Gastroesophageal sphincter (tissue), 4 donors: Measurements from ENCODE around the gene NOP14. TPM values are rescaled to one million over a fixed set of nuclear protein-coding genes. Genes with fewer than 3 reads are reported as not detected.

Experiments used
- ATAC-seq: fragments of 150-250 bp; one replicate; pipeline ENCODE4 v1.9.1; 2016; ENCODE audit warnings: mild to moderate bottlenecking, moderate library complexity
- H3K27ac ChIP-seq, 4 donors: fragments of 200-600 bp; sonication (generic) in 3 of 4; 1 replicate in 3 of 4; 2 replicates in 1 of 4; pipeline ENCODE4 v1.5.1; 2016 to 2019
- H3K27me3 ChIP-seq: fragments of 200-600 bp; sonication (generic); one replicate; pipeline ENCODE4 v1.5.1; 2019
- H3K36me3 ChIP-seq, 2 donors: fragments of 200-600 bp; sonication (generic); one replicate each; pipeline ENCODE4 v1.5.1; 2019; ENCODE audit warnings: control low read depth in 1 of 2
- H3K4me1 ChIP-seq, 3 donors: fragments of 200-600 bp; sonication (generic); 1 replicate in 2 of 3; 2 replicates in 1 of 3; pipeline ENCODE4 v1.5.1; 2016 to 2019; ENCODE audit warnings: control low read depth in 2 of 3
- H3K4me3 ChIP-seq, 2 donors: fragments of 200-600 bp; sonication (generic); one replicate each; pipeline ENCODE4 v1.5.1; 2019; ENCODE audit warnings: mild to moderate bottlenecking in 1 of 2, moderate library complexity in 1 of 2
- H3K9me3 ChIP-seq, 3 donors: fragments of 200-600 bp; sonication (generic); one replicate each; pipeline ENCODE4 v1.5.1; 2017 to 2019; ENCODE audit warnings: control low read depth in 2 of 3
- EP300 ChIP-seq: sonication (generic); formaldehyde crosslinking; IDR thresholded peaks from one replicate; pipeline ENCODE4 v1.6.1; 2017; ENCODE audit warnings: antibody characterized with exemption, mild to moderate bottlenecking
- POLR2A ChIP-seq, 2 donors: fragments of 450-650 bp; IDR thresholded peaks; one replicate each; pipeline ENCODE4 v1.6.1; 2017; ENCODE audit warnings: antibody characterized with exemption in 2 of 2, mild to moderate bottlenecking in 2 of 2, moderate library complexity in 1 of 2
- POLR2AphosphoS5 ChIP-seq: sonication (generic); formaldehyde crosslinking; IDR thresholded peaks from one replicate; pipeline ENCODE4 v1.6.1; 2017; ENCODE audit warnings: antibody characterized with exemption
- WGBS, 2 donors: methylation state at CpG; one replicate each; pipeline ENCODE4 v1.1.5; 2018; ENCODE audit warnings: low coverage in 1 of 2; 5-methylcytosine and 5-hydroxymethylcytosine counted together
- total RNA-seq, 4 donors: library from RNA; depleted of rRNA; stranded (reverse); fragments of >200 nt; gene quantifications; one replicate each; pipeline ENCODE4 v1.1.0, GENCODE V29; 2016
- TF ChIP-seq, protein P1 (sequence below), 4 experiments: fragments of 200-600 bp in 2 of 4; fragments of 450-650 bp in 2 of 4; sonication (generic) in 1 of 4; IDR thresholded peaks; one replicate each; pipeline ENCODE4 v1.5.1; 2017 to 2019; ENCODE audit warnings: antibody characterized with exemption in 4 of 4, mild to moderate bottlenecking in 2 of 4, moderate library complexity in 2 of 4

NOP14 gene
- total RNA-seq, 4 donors from 2014 or later, result 17.6 to 25.2 (median 20.4) TPM

DNA sequence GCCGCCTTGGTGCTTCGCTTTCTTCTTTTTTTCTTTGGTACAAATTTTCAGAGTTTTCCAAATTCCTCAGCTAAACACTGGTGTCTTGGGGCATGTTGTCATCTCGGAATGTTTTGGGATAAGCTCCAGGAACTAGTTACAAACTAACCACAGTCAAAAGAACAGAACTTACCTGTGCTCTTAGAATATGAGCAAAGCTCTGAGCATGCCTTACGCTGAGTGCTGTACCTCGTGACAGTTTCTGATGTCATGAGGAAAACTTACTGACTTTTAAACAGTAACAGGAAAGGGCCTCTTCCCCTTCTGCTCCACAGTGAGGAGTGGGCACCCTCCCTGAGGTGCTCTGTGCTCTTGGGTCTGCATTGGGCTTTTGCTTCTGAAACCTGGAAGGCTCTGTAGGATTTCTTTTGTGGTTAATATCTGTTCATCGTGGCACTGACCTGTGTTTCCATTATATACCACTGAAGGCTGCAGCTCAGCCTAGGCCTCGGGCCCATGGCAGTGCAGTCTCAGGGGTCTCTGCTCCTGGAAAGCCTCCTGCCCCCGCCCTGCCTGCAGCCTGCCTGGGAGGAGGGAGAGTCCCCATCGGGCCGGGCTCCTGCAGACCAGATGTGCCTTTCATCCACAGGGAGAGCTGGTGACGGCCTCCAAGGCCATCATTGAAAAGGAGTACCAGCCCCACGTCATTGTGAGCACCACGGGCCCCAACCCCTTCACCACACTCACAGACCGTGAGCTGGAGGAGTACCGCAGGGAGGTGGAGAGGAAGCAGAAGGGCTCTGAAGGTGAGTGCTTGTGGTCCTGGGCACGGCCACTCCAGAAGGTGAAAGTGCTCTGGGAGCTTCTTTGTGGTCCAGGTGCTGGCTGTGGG, 48.7 kb downstream of the NOP14 start:
- 77 to 91% methylated on average over 5 to 6 of the region's 16 CpGs for WGBS, 2 donors
- no peaks in the 10 kb centered on the region for H3K4me1 ChIP-seq
- ATAC-seq, result no peak
- H3K4me3 ChIP-seq, result no peak overlapping the region
- TF ChIP-seq, protein P1, sequence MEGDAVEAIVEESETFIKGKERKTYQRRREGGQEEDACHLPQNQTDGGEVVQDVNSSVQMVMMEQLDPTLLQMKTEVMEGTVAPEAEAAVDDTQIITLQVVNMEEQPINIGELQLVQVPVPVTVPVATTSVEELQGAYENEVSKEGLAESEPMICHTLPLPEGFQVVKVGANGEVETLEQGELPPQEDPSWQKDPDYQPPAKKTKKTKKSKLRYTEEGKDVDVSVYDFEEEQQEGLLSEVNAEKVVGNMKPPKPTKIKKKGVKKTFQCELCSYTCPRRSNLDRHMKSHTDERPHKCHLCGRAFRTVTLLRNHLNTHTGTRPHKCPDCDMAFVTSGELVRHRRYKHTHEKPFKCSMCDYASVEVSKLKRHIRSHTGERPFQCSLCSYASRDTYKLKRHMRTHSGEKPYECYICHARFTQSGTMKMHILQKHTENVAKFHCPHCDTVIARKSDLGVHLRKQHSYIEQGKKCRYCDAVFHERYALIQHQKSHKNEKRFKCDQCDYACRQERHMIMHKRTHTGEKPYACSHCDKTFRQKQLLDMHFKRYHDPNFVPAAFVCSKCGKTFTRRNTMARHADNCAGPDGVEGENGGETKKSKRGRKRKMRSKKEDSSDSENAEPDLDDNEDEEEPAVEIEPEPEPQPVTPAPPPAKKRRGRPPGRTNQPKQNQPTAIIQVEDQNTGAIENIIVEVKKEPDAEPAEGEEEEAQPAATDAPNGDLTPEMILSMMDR (IDR thresholded peaks at IDR 0.05), result no peak
- TF ChIP-seq POLR2A (IDR thresholded peaks at IDR 0.05), result no peak
- TF ChIP-seq POLR2AphosphoS5, result no peak
- TF ChIP-seq EP300, result no peak
- no peaks in the 10 kb centered on the region for H3K9me3 ChIP-seq
- no peak overlapping the region for H3K27ac ChIP-seq
- no peaks in the 10 kb centered on the region for H3K27me3 ChIP-seq
- H3K36me3 ChIP-seq, result peaks cover 0 to 97% of the 10 kb centered on the region in 2 donors

DNA sequence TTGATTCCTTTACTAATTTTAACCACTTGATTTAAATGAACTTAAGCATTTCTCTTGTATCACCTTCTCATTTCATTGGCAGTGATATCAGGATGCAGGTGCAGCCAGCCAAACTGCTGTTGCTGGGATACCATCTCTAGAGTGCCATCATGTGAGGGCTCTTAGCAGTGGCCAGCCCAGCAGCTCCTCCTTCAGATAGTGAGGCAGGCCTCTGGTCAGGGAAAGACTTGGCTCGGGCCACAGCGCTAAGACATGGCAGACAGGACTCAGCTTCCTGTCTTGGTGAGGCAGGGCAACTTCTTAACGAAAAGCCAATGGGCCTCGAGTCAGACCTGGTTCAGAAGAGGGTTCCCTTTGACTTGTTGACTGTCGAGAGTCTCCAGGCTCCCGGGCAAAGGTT, 50.0 kb downstream of the NOP14 start:
- no peaks in the 10 kb centered on the region for H3K9me3 ChIP-seq
- peaks cover 0 to 100% of the 10 kb centered on the region in 2 donors for H3K36me3 ChIP-seq
- no peaks in the 10 kb centered on the region for H3K4me1 ChIP-seq
- no peaks in the 10 kb centered on the region for H3K27me3 ChIP-seq
- no peak for ATAC-seq
- H3K4me3 ChIP-seq, result no peak overlapping the region
- no peak for TF ChIP-seq POLR2A (IDR thresholded peaks at IDR 0.05)
- no peak for TF ChIP-seq POLR2AphosphoS5
- no peak for TF ChIP-seq EP300
- TF ChIP-seq, protein P1 (IDR thresholded peaks at IDR 0.05), result no peak
- WGBS, 2 donors, result 100% methylated on average over 3 of the region's 6 CpGs; no CpG with 5 or more reads in 1 of the 2 donors
- no peak overlapping the region for H3K27ac ChIP-seq

DNA sequence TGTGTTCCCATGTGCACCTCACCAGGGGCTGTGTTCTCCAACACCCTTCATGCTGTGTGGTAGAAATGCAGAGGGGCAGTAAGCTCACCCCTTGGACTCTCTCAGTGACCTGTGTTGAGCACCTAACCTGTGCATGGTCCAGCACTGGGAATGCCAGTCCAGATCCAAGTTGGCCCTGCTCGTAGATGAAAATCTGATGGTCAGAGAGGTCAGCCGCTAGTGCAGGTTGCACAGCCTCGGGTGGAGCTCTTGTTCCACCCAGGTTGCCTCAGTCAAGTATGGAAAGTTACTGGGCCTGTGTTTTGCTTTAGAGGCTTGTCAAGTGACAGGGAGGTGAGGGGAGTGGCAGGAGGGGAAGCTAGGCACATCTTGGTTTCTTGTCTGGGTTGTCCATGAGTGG, 51.3 kb downstream of the NOP14 start:
- Histone ChIP-seq H3K9me3 (no peaks in the 10 kb centered on the region), H3K4me3 (no peak overlapping the region), H3K4me1 (no peaks in the 10 kb centered on the region), H3K27me3 (no peaks in the 10 kb centered on the region), H3K36me3 (peaks cover 0 to 100% of the 10 kb centered on the region in 2 donors), H3K27ac (no peak overlapping the region)
- 67% methylated on average over 1 of the region's 3 CpGs; no CpG with 5 or more reads in 1 of the 2 donors for WGBS, 2 donors
- ATAC-seq, result peak; percentile 14
- TF ChIP-seq POLR2AphosphoS5 (no peak), POLR2A (IDR thresholded peaks at IDR 0.05) (no peak)

DNA sequence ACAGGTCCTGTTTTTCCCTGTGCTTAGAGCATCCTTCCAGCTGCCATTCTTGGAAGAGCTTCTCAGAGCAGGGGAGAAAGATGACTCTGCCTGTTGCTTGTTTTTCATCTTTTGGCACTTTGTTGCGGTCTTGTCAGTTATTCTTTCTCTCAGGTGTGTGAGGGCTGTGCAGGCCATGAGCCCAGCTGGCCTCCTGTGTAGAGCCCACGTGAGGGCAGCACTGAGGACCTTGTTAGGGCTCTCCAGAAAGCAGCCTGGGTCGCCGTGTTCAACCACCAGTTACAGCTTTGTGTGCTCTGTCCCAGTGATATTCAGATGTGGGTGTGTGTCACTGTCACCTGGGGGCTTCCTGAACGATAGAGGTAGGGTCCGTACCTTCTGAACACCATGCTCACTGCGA, 52.8 kb downstream of the NOP14 start:
- WGBS, 2 donors, result 77 to 100% methylated on average over 1 to 7 of the region's 7 CpGs
- H3K4me1 ChIP-seq, result no peaks in the 10 kb centered on the region
- TF ChIP-seq, protein P1 (IDR thresholded peaks at IDR 0.05), result no peak
- TF ChIP-seq EP300 (no peak), POLR2A (IDR thresholded peaks at IDR 0.05) (no peak), POLR2AphosphoS5 (no peak)
- H3K27me3 ChIP-seq, result no peaks in the 10 kb centered on the region
- H3K9me3 ChIP-seq, result no peaks in the 10 kb centered on the region
- H3K36me3 ChIP-seq, result peaks cover 0 to 100% of the 10 kb centered on the region in 2 donors
- no peak overlapping the region for H3K27ac ChIP-seq
- no peak overlapping the region for H3K4me3 ChIP-seq
- ATAC-seq, result no peak

DNA sequence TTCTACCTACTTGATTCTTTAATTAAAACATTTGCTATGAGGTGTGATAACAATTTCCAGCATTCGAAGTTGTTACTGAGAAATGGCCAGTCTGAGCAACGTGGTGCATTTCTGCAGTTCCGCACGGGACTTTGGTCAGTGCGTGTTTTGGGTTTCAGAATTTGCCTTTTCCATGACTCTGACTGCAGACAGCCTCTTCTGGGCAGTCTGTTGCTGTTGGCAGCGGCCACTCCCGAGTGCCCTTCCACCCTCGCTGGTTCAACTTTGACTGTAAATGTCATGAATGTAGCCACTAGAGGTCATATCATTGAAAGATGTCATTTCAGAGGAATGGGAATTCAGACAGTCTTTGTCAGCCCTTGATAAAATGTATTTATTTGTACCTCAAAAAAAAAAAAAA, 53.6 kb downstream of the NOP14 start:
- Histone ChIP-seq H3K27me3 (no peaks in the 10 kb centered on the region), H3K27ac (no peak overlapping the region), H3K36me3 (peaks cover 0 to 100% of the 10 kb centered on the region in 2 donors), H3K4me1 (no peaks in the 10 kb centered on the region), H3K9me3 (no peaks in the 10 kb centered on the region), H3K4me3 (no peak overlapping the region)
- WGBS, 2 donors, result 75 to 88% methylated on average over 7 to 8 of the region's 8 CpGs
- TF ChIP-seq, protein P1 (IDR thresholded peaks at IDR 0.05), result no peak
- TF ChIP-seq POLR2AphosphoS5, result no peak
- no peak for TF ChIP-seq POLR2A (IDR thresholded peaks at IDR 0.05)
- no peak for TF ChIP-seq EP300
- no peak for ATAC-seq
